BLaER1 (cell line): ENCODE data around the gene STX8.

ENCODE experiments used
- H3K27ac ChIP-seq: shearing (Covaris generic); formaldehyde crosslinking; 2 replicates; pipeline ENCODE4 v1.8.1; 2022
- H3K27me3 ChIP-seq: shearing (Covaris generic); formaldehyde crosslinking; 2 replicates; pipeline ENCODE4 v1.8.1; 2022
- H3K36me3 ChIP-seq: shearing (Covaris generic); formaldehyde crosslinking; 2 replicates; pipeline ENCODE4 v1.8.1; 2022
- H3K4me1 ChIP-seq: shearing (Covaris generic); formaldehyde crosslinking; 2 replicates; pipeline ENCODE4 v1.8.1; 2022
- H3K4me2 ChIP-seq: shearing (Covaris generic); formaldehyde crosslinking; 2 replicates; pipeline ENCODE4 v1.8.1; 2022
- H3K4me3 ChIP-seq: shearing (Covaris generic); formaldehyde crosslinking; 2 replicates; pipeline ENCODE4 v1.8.1; 2022
- H3K9ac ChIP-seq: shearing (Covaris generic); formaldehyde crosslinking; 2 replicates; pipeline ENCODE4 v1.8.1; 2022
- H3K9me3 ChIP-seq: shearing (Covaris generic); formaldehyde crosslinking; 2 replicates; pipeline ENCODE4 v1.8.1; 2022
- H4K20me1 ChIP-seq: shearing (Covaris generic); formaldehyde crosslinking; 2 replicates; pipeline ENCODE4 v1.8.1; 2022
- Cebpa-rat ChIP-seq: shearing (Covaris generic); IDR thresholded peaks from 2 replicates; pipeline ENCODE4 v1.8.1; 2022

STX8 gene

DNA sequence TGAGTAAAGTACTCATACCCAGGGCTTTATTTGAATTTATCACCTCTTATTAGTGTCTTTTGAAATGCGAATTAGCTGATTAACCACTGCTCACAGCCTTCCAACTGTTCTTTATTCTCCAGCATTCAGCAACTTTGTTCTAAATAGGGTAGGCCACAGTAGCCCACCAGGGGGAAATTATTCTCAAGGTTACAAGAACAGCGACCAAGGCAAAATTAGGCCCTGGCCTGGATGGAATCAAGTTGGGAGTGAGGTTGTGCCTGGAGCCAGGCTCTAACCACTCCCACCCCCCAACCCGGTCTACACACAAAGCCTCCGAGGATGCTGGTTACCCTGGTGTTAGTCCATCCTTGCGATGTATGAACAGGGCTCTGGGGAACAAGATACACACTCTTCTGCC is 245.5 kb downstream of the STX8 start:
- H4K20me1 ChIP-seq: 0 out of 2 replicates have a peak, but pooled peaks cover 8% of the 10 kb centered on the region

DNA sequence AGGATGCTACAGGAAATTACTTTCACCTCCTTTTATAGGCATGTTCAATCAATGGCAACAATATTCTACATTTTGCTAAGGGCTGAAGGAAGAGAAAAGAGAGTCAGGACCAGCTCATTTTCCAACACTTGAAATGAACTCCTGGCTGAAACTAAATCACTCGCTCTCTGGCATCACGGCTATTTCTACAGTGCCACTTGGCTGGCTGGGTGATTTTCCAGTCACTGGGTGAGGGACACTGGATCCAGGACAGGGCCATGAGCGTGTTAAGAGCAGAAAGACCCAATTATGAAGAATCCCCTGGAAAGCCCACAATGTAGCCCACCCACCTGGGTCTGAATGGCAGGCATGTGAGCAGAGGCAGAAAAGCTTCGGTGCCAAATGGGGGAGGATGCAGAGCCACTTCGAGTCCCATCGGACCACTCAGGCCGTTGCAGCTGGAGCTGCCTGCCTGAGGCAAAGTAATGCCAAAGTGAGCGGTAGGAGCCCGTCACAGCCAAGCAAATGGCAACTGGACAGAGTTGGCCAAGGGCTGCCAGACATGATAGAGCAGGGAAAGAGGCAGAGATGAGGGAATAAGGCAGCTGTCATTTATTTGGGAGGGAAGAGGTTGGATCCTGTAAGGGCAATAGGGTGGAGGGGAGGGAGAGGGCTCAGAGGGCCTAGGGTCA is 246.2 kb downstream of the STX8 start:
- TF ChIP-seq Cebpa-rat: no peak
- Histone ChIP-seq H3K9me3 (peaks cover 4% of the 10 kb centered on the region), H3K27me3 (no peaks in the 10 kb centered on the region), H3K27ac (no peak overlapping the region), H4K20me1 (0 out of 2 replicates have a peak, but pooled peaks cover 8% of the 10 kb centered on the region), H3K36me3 (peaks cover 2% of the 10 kb centered on the region; the same call in 1 of the 2 replicates), H3K4me2 (no peak overlapping the region), H3K9ac (no peak overlapping the region), H3K4me1 (no peaks in the 10 kb centered on the region), H3K4me3 (no peak overlapping the region)

More for the DNA sequence above, 245.5 kb downstream of the STX8 start:
- TF ChIP-seq Cebpa-rat: no peak
- H3K27ac ChIP-seq: no peak overlapping the region
- H3K9me3 ChIP-seq: peaks cover 11% of the 10 kb centered on the region
- no peak overlapping the region for H3K4me2 ChIP-seq
- H3K27me3 ChIP-seq: no peaks in the 10 kb centered on the region
- no peaks in the 10 kb centered on the region for H3K4me1 ChIP-seq
- no peak overlapping the region for H3K4me3 ChIP-seq
- no peak overlapping the region for H3K9ac ChIP-seq
- H3K36me3 ChIP-seq: peaks cover 9% of the 10 kb centered on the region

DNA sequence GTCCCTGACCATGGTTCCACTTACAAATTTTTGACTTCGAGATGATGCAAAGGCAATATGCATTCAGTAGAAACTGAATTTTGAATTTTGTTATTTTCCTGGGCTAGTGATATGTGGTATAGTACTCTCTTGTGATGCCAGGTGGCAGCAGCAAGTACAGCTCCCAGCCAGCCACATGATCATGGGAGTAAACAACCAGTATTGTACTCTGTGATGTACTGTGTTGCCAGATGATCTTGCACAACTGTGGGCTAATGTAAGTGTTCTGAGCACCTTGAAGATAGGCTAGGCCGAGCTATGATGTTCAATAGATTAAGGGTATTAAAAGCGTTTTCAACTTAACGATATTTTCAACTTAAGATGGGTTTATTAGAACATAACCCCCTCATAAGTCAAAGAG is 250.8 kb downstream of the STX8 start:
- Histone ChIP-seq H3K27me3 (no peaks in the 10 kb centered on the region), H3K9ac (no peak overlapping the region), H3K36me3 (no peaks in the 10 kb centered on the region), H3K4me2 (no peak overlapping the region), H3K9me3 (no peaks in the 10 kb centered on the region), H3K4me1 (no peaks in the 10 kb centered on the region), H3K27ac (no peak overlapping the region), H3K4me3 (no peak overlapping the region), H4K20me1 (0 out of 2 replicates have a peak, but pooled peaks cover 6% of the 10 kb centered on the region)
- no peak for TF ChIP-seq Cebpa-rat

DNA sequence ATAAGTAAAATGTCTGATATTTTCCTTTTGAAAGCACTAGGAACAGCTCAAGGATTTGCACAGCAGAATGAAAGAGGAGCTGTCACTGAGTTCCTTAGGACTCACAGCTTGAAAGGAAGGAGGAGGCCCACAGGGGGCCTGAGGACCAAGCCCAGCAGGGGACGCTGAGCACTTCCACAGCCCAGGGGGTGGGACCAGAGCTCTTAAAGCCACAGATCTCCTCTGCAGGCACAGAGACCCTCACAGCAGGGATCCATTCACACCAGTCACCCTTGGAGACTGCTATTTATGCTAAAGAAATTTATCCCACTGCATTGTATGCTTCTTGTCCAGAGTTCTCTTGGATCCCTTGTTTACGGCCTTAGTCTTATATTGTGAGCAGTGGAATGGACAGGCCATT is 253.3 kb downstream of the STX8 start:
- Histone ChIP-seq H3K9ac (no peak overlapping the region), H3K36me3 (no peaks in the 10 kb centered on the region), H3K4me1 (no peaks in the 10 kb centered on the region), H3K27ac (no peak overlapping the region), H3K4me3 (no peak overlapping the region), H3K27me3 (no peaks in the 10 kb centered on the region), H3K4me2 (no peak overlapping the region), H3K9me3 (peaks cover 23% of the 10 kb centered on the region), H4K20me1 (no peaks in the 10 kb centered on the region)
- TF ChIP-seq Cebpa-rat: no peak

DNA sequence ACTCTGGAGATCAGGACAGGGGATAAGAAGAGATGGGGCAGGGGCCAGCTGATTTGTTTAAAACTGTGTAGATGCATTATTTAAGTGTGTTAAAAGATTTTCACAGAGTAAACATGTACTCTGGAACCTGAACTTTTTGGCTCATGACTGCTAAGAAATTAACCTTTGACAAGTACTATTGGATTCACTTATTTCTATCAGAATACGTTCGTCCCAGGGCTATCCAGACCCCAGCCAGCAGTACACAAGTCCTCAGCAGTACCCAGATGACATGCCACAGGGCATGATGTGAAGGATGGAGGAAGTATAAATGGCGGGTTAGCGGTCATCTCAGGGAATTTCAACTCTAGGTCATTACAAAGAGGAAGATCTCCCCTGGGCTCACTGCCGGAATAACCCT is 253.7 kb downstream of the STX8 start:
- Histone ChIP-seq H4K20me1 (no peaks in the 10 kb centered on the region), H3K4me3 (no peak overlapping the region), H3K4me2 (no peak overlapping the region), H3K4me1 (no peaks in the 10 kb centered on the region), H3K36me3 (no peaks in the 10 kb centered on the region), H3K9me3 (peaks cover 28% of the 10 kb centered on the region), H3K9ac (no peak overlapping the region), H3K27ac (no peak overlapping the region), H3K27me3 (no peaks in the 10 kb centered on the region)
- TF ChIP-seq Cebpa-rat: no peak

DNA sequence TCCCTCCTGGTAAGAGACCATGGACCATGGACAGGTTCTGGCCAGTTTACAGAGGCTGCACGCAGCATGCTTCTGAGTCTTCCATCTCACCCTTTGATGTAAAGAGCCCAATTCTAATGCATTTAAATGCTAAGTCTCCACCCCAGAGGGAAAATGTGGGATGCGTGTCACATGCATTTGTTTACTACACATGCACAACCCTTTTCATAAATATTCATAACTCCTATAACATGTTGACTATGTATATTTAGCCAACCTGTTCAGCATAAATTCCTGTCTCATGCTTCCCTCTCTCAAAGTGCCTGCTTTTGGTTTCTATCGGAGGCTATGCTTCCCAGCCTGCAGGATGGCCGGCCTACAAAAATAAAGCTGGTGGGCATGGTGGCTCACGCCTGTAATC is 260.3 kb downstream of the STX8 start:
- Histone ChIP-seq H4K20me1 (no peaks in the 10 kb centered on the region), H3K4me2 (no peak overlapping the region), H3K27ac (no peak overlapping the region), H3K4me1 (no peaks in the 10 kb centered on the region), H3K27me3 (no peaks in the 10 kb centered on the region), H3K9me3 (peaks cover 35% of the 10 kb centered on the region), H3K36me3 (no peaks in the 10 kb centered on the region), H3K9ac (no peak overlapping the region), H3K4me3 (no peak overlapping the region)
- no peak for TF ChIP-seq Cebpa-rat

DNA sequence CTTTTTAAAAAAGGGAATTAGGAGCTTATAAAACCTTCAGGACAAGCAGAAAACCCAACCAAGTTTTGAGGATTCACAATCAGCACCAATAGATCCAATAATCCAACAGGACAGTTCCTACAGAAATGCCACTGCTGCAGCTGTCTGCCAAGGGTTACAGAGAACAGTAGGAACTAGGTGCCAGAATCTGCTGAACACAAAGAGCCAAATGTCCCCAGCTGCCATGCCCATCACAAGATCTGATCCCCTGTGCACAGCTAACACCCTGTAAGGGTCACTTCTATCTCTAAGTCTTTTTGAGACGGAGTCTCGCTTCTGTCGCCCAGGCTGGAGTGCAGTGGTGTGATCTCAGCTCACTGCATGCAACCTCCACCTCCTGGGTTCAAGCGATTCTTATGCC is 262.3 kb downstream of the STX8 start:
- H3K27me3 ChIP-seq: no peaks in the 10 kb centered on the region
- TF ChIP-seq Cebpa-rat: no peak
- H3K36me3 ChIP-seq: no peaks in the 10 kb centered on the region
- no peak overlapping the region for H3K27ac ChIP-seq
- no peak overlapping the region for H3K4me2 ChIP-seq
- H3K9me3 ChIP-seq: peaks cover 22% of the 10 kb centered on the region
- no peak overlapping the region for H3K4me3 ChIP-seq
- no peaks in the 10 kb centered on the region for H4K20me1 ChIP-seq
- no peak overlapping the region for H3K9ac ChIP-seq
- H3K4me1 ChIP-seq: no peaks in the 10 kb centered on the region

DNA sequence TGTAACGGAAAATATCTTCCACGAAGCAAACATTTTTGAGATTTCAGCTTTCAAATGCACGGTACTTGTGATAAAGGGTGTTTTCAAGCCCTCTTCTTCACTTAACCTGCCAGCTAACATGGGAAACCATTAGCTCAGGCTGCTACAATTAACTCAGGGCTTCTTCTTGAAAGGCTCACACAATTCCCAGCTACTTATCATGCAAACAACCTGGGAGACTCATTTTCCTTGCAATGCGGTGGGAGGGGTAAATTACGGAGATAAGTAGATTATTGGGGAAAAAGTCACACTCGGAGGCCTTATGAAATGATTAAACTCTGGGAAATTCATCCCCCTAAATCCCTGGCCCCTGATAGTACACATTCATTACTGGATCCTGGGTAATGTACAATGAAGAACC is 266.4 kb downstream of the STX8 start:
- no peak for TF ChIP-seq Cebpa-rat
- no peaks in the 10 kb centered on the region for H3K27me3 ChIP-seq
- H3K9me3 ChIP-seq: no peaks in the 10 kb centered on the region
- no peaks in the 10 kb centered on the region for H3K36me3 ChIP-seq
- no peak overlapping the region for H3K9ac ChIP-seq
- no peak overlapping the region for H3K27ac ChIP-seq
- H4K20me1 ChIP-seq: no peaks in the 10 kb centered on the region
- H3K4me1 ChIP-seq: no peaks in the 10 kb centered on the region
- no peak overlapping the region for H3K4me3 ChIP-seq
- H3K4me2 ChIP-seq: no peak overlapping the region

DNA sequence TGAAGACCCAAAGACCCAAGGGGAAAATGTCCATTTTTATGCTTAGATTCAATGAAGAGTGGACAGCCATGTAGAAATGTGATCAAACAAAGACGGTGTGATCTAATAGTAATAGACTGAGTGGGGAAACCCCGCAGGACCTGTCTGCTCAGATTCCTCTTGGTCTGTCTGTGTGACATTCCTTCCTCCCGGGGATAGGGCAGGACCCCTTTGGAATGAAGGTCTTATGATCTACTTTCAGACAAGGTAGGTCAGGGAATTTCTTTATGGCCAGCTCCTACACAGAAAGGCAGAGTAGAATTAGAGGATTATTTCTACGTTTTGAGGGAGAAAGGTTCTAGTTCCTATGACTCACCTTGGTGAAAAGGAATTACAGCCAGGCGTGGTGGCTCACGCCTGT is 267.6 kb downstream of the STX8 start:
- Histone ChIP-seq H3K9me3 (no peaks in the 10 kb centered on the region), H3K4me3 (no peak overlapping the region), H3K27ac (no peak overlapping the region), H3K4me2 (no peak overlapping the region), H3K9ac (no peak overlapping the region), H3K4me1 (peaks cover 1% of the 10 kb centered on the region; the same call in 1 of the 2 replicates), H3K36me3 (no peaks in the 10 kb centered on the region), H4K20me1 (no peaks in the 10 kb centered on the region), H3K27me3 (no peaks in the 10 kb centered on the region)
- TF ChIP-seq Cebpa-rat: no peak

DNA sequence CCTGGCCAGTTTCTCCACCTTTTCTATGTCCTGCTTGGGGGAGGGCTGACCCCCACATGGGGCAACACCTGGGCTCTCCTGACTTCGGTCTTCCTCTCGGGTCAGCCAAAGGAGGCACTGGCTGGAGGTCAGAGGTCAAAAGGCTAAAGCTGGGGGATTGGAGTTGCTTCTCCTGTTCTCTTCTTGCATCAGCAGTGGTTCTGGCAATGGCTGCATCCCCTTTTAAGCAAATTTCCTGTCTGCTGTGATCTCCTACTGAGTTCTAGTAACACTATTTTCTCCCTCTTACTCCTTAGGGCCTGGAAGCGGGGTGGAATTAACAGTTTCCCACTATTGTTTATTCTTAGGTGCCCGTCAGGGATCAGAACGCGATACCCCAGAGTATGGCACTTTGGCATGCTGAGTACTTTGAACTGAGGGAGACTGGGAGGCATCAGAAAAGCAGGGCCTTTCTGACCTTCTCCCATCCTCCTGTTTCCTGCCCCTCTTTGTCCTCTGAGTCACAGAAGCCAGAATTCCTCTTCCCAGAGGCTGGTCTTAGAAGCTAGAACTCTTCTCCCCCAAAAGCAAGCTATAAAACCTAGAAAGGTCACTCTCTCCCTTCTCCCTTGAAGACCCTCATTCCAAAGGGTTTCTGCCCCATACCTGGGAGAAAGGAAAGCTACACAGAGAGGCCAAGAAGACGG is 268.2 kb downstream of the STX8 start:
- H3K4me2 ChIP-seq: no peak overlapping the region
- no peak for TF ChIP-seq Cebpa-rat
- H3K9ac ChIP-seq: no peak overlapping the region
- no peak overlapping the region for H3K27ac ChIP-seq
- H3K4me1 ChIP-seq: peaks cover 7% of the 10 kb centered on the region
- H3K4me3 ChIP-seq: no peak overlapping the region
- no peaks in the 10 kb centered on the region for H3K9me3 ChIP-seq
- no peaks in the 10 kb centered on the region for H3K27me3 ChIP-seq
- no peaks in the 10 kb centered on the region for H4K20me1 ChIP-seq
- no peaks in the 10 kb centered on the region for H3K36me3 ChIP-seq
